HG03575 (cell line): Measurements from ENCODE around the gene CELA1.

Source experiments
- ATAC-seq: cut with Tn5 transposase; IDR thresholded peaks from one replicate; pipeline ENCODE4 v1.9.1; 2021; ENCODE audit not compliant: unreplicated experiment, insufficient number of reproducible peaks, low FRiP score; ENCODE audit errors: extremely low read depth

The CELA1 gene

GRCh38 chr12:51346581-51346980 lies at the start of gene CELA1:
TSS of gene CELA1 (minus strand) at chr12:51346679. CDS start at chr12:51346638, 41 bp downstream.
- ATAC-seq, result no peak

- no peak for ATAC-seq
These were observed 49.1 kb upstream of the CELA1 start for GRCh38 chr12:51395283-51396230.

GRCh38 chr12:51393676-51394545 lies 47.4 kb upstream of the CELA1 start:
- no peak for ATAC-seq

GRCh38 chr12:51392556-51393237 lies 46.2 kb upstream of the CELA1 start:
- no peak for ATAC-seq

GRCh38 chr12:51391283-51392123 lies 45.0 kb upstream of the CELA1 start, which contains the start of gene GALNT6:
TSS of gene GALNT6 (minus strand) at chr12:51391406. CDS start at chr12:51379781, 11,625 bp downstream.
- no peak for ATAC-seq

GRCh38 chr12:51390891-51391282 lies 44.4 kb upstream of the CELA1 start:
- no peak for ATAC-seq

- no peak for ATAC-seq
These were observed 44.0 kb upstream of the CELA1 start for GRCh38 chr12:51390457-51390856.

GRCh38 chr12:51389302-51389999 lies 43.0 kb upstream of the CELA1 start:
- ATAC-seq, result no peak

- ATAC-seq, result no peak
These were observed 42.4 kb upstream of the CELA1 start for GRCh38 chr12:51388846-51389245.

- no peak for ATAC-seq
These were observed 41.8 kb upstream of the CELA1 start for GRCh38 chr12:51388069-51388799.

- no peak for ATAC-seq
These were observed 39.9 kb upstream of the CELA1 start for GRCh38 chr12:51386351-51386750.

GRCh38 chr12:51383269-51383905 lies 36.9 kb upstream of the CELA1 start:
- ATAC-seq, result no peak

GRCh38 chr12:51382173-51382572 lies 35.7 kb upstream of the CELA1 start:
- ATAC-seq, result no peak

GRCh38 chr12:51381226-51382079 lies 35.0 kb upstream of the CELA1 start:
- no peak for ATAC-seq

- ATAC-seq, result no peak
These were observed 33.1 kb upstream of the CELA1 start for GRCh38 chr12:51379571-51379970.

- no peak for ATAC-seq
These were observed 32.3 kb upstream of the CELA1 start for GRCh38 chr12:51378749-51379148.
